A673 (cell line): Measurements from ENCODE around the gene PER2. TPM values are rescaled to one million over a fixed set of nuclear protein-coding genes. Genes with fewer than 3 reads are reported as not detected.

ENCODE experiments used
- BruUV-seq: library from RNA; stranded (reverse); fragments of 400-500 nt; replicated peaks from 2 replicates; lab custom pipeline; 2021; lab: Mats Ljungman, UMichigan
- CTCF ChIA-PET: fragments of 300-600 bp; sonication (Branson Sonifier 250); formaldehyde crosslinking; loops from one replicate; lab custom pipeline; 2022; ENCODE audit warnings: antibody characterized with exemption; lab: Charles Lee
- POLR2A ChIA-PET: fragments of 300-600 bp; sonication (Branson Sonifier 250); formaldehyde crosslinking; loops from one replicate; lab custom pipeline; 2022; ENCODE audit warnings: antibody characterized with exemption; ENCODE audit not compliant: low non-redundant PET; lab: Charles Lee
- DNase-seq: peaks from one replicate; pipeline ENCODE4 v3.0.0-alpha.2; 2015; ENCODE audit warnings: low spot score
- H3K27ac ChIP-seq: fragments of 200-600 bp; sonication (generic); 2 replicates; pipeline ENCODE4 v1.5.1; 2016; ENCODE audit warnings: mixed run types, low read depth, mild to moderate bottlenecking, mixed read lengths, antibody characterized with exemption, low read length; ENCODE audit not compliant: poor library complexity, severe bottlenecking
- H3K27me3 ChIP-seq: fragments of 200-600 bp; sonication (generic); replicated peaks from 2 replicates; pipeline ENCODE4 v1.6.1; 2017; ENCODE audit warnings: mixed run types, low read depth, mild to moderate bottlenecking, mixed read lengths, antibody characterized with exemption, low read length; ENCODE audit not compliant: insufficient read depth, poor library complexity
- H3K36me3 ChIP-seq: fragments of 200-600 bp; sonication (generic); 2 replicates; pipeline ENCODE4 v1.6.1; 2016; ENCODE audit warnings: mixed run types, mild to moderate bottlenecking, mixed read lengths, antibody characterized with exemption, low read length; ENCODE audit not compliant: insufficient read depth, poor library complexity, severe bottlenecking
- H3K4me1 ChIP-seq: fragments of 200-600 bp; sonication (generic); 2 replicates; pipeline ENCODE4 v1.6.1; 2017; ENCODE audit warnings: mixed run types, mild to moderate bottlenecking, mixed read lengths, antibody characterized with exemption, low read length; ENCODE audit not compliant: insufficient read depth, poor library complexity, severe bottlenecking
- H3K4me3 ChIP-seq: fragments of 200-600 bp; sonication (generic); 2 replicates; pipeline ENCODE4 v1.5.1; 2016; ENCODE audit warnings: low read depth, mixed run types, mild to moderate bottlenecking, mixed read lengths, low read length; ENCODE audit not compliant: poor library complexity, severe bottlenecking
- H3K9me3 ChIP-seq: fragments of 200-600 bp; sonication (generic); 2 replicates; pipeline ENCODE4 v1.6.1; 2016; ENCODE audit warnings: mixed run types, low read depth, mild to moderate bottlenecking, mixed read lengths, antibody characterized with exemption, low read length; ENCODE audit not compliant: poor library complexity, severe bottlenecking
- EZH2 ChIP-seq: fragments of 200-600 bp; sonication (generic); IDR thresholded peaks from 2 replicates; pipeline ENCODE4 v1.6.1; 2017; ENCODE audit warnings: borderline replicate concordance, low read depth, mild to moderate bottlenecking, mixed read lengths, antibody characterized with exemption, low read length; ENCODE audit not compliant: poor library complexity, severe bottlenecking
- intact Hi-C: fragments of 100-400 bp; cut with micrococcal nuclease; formaldehyde crosslinking; loops from one replicate; pipeline ENCODE4 v1.10.0; 2022; ENCODE audit not compliant: unreplicated experiment
- total RNA-seq: library from RNA; stranded (reverse); gene quantifications from 2 replicates; pipeline ENCODE4 v1.2.3, GENCODE V29; 2021
- TF ChIP-seq, protein P1 (sequence below): fragments of 300-800, 200-600 bp; sonication (generic); conservative IDR thresholded peaks from 2 replicates; pipeline ENCODE4 v1.5.1; 2017; ENCODE audit warnings: low read depth, mild to moderate bottlenecking, antibody characterized with exemption, low read length, moderate library complexity, mixed read lengths

PER2 gene
- total RNA-seq, 1 experiment from 2014 or later, result 7.5 TPM

DNA sequence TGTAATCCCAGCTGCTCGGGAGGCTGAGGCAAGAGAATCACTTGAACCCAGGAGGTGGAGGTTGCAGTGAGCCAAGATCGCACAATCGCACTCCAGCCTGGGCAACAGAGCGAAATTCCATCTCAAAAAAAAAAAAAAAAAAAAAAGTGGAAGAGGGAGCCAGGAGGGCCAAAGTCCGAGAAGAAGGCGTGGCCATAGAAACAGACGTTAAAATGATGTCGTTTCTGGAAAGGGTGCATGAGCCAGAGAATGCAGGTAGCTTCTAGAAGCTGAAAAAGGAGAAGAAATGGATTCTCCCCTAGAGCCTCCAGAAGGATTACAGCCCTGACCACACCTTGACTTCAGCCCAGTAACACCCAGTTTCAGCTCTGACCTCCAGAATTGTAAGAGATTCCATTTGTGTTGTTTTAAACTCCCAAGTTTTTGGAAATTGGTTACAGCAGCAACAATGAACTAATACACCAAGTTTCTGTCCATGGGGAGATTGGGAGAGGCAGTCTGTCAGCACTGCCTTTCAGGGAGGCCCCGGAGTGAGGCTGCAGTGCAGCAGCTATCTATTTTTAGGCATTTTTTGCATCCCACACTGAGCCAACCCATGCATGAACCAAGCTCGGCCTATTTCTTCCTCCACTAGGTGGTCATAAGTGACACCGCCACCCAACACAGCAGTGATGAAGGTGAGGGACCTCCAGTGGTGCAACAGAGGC lies 17.7 kb upstream of the PER2 start:
- H3K27me3 ChIP-seq, result no peaks in the 10 kb centered on the region
- CTCF ChIA-PET, result no interaction called here
- TF ChIP-seq, protein P1, sequence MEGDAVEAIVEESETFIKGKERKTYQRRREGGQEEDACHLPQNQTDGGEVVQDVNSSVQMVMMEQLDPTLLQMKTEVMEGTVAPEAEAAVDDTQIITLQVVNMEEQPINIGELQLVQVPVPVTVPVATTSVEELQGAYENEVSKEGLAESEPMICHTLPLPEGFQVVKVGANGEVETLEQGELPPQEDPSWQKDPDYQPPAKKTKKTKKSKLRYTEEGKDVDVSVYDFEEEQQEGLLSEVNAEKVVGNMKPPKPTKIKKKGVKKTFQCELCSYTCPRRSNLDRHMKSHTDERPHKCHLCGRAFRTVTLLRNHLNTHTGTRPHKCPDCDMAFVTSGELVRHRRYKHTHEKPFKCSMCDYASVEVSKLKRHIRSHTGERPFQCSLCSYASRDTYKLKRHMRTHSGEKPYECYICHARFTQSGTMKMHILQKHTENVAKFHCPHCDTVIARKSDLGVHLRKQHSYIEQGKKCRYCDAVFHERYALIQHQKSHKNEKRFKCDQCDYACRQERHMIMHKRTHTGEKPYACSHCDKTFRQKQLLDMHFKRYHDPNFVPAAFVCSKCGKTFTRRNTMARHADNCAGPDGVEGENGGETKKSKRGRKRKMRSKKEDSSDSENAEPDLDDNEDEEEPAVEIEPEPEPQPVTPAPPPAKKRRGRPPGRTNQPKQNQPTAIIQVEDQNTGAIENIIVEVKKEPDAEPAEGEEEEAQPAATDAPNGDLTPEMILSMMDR, result no peak
- no peak for TF ChIP-seq EZH2
- no peaks in the 10 kb centered on the region for H3K36me3 ChIP-seq
- H3K4me3 ChIP-seq, result no peak overlapping the region
- no TSS peak for BruUV-seq
- intact Hi-C loops, result no loop called here
- H3K4me1 ChIP-seq, result no peaks in the 10 kb centered on the region
- no peak overlapping the region for H3K27ac ChIP-seq
- no peaks in the 10 kb centered on the region for H3K9me3 ChIP-seq
- DNase-seq, result no peak
- POLR2A ChIA-PET, result no interaction called here

DNA sequence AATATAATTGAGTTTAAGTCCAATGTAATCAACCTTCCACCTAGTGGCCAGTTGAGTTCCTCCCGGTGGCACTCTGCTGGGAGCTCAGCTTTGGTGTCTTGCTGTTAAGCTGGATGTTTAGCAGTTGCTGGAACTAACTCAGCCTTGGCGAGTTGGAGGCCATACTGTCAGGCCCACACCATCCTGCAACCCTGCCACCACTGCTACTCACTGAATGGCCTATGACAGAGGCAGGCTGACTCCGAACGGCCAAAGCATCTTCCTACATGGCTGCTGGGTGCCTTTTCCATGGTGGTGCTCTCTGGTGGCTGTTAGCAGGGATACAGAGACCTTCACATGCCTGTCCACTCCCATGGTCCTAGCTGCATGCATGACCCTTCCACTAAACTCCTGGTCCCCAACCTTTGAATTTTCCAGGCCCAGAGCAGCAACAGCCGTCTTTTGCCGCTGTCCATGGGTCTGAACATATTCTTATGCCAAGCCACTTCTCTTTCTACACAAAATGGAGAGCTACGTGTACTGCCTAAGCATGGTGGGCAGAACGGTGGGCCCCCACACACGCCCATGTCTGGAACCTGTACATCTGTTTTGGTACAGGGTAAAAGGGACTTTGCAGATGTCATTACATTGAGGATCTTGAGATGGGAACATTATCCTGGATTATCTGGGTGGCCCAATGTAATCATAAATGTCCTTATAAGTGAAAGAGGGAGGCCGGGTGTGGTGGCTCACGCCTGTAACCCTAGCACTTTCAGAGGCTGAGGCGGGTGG lies 16.9 kb upstream of the PER2 start:
- Histone ChIP-seq H3K36me3 (no peaks in the 10 kb centered on the region), H3K27me3 (no peaks in the 10 kb centered on the region), H3K27ac (no peak overlapping the region), H3K4me3 (no peak overlapping the region), H3K4me1 (no peaks in the 10 kb centered on the region), H3K9me3 (no peaks in the 10 kb centered on the region)
- intact Hi-C loops, result no loop called here
- POLR2A ChIA-PET, result no interaction called here
- TF ChIP-seq, protein P1, result 0 out of 2 replicates have a peak, but pooled peaks have one; percentile 26
- TF ChIP-seq EZH2, result no peak
- no TSS peak for BruUV-seq
- DNase-seq, result no peak
- CTCF ChIA-PET, result no interaction called here

DNA sequence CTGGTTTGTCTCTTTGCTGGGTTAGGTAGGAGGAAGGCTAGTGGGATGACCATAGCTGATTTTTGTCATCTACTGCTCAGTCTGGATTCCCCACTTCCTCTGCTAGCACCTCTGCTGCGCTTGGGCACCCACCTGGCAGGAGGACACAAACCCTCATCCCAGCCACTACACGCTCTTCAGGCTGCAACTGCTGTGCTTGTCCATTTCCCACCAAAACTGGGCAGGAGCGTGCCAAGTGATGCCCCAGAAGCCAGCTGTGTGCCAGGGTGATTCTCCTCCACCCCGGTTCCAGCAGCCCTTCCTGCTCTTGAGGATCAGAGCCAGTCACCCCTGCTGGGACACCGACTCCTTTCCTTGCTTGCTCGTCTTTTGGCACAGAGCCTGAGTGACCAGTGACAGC lies 15.7 kb upstream of the PER2 start:
- H3K4me1 ChIP-seq, result no peaks in the 10 kb centered on the region
- POLR2A ChIA-PET, result no interaction called here
- no peaks in the 10 kb centered on the region for H3K27me3 ChIP-seq
- TF ChIP-seq, protein P1, result no peak
- TF ChIP-seq EZH2, result no peak
- DNase-seq, result no peak
- CTCF ChIA-PET, result no interaction called here
- H3K9me3 ChIP-seq, result no peaks in the 10 kb centered on the region
- BruUV-seq, result no TSS peak
- intact Hi-C loops, result no loop called here
- H3K27ac ChIP-seq, result no peak overlapping the region
- H3K4me3 ChIP-seq, result no peak overlapping the region
- no peaks in the 10 kb centered on the region for H3K36me3 ChIP-seq
